ENCODE measurements around the gene HINT1. TPM values are rescaled to one million over a fixed set of nuclear protein-coding genes. Genes with fewer than 3 reads are reported as not detected.

HINT1 gene
- total and polyA plus RNA-seq, 9 of the 15 experiments (the other 6 are each of a cell fraction or from before 2014, with no cell fraction given), result 296 to 1,027 (median 500) TPM

GRCh38 chr5:131160134-131160533, 4.9 kb downstream of the HINT1 start:
- Histone ChIP-seq H4K20me1 (replicated peaks; ENCODE audit: control insufficient read depth, insufficient read depth, low read length) (no peaks in the 10 kb centered on the region), H3K36me3 (ENCODE audit: control insufficient read depth, insufficient read depth, low read length) (peaks cover 55% of the 10 kb centered on the region), H3K79me2 (ENCODE audit: control insufficient read depth, insufficient read depth, low read length) (peaks cover 44% of the 10 kb centered on the region), H3K9ac (ENCODE audit: insufficient read depth in 1 of 2, low read depth in 2 of 2, low read length in 2 of 2) (no peak overlapping the region), H3K27ac (ENCODE audit: extremely low read depth, low read depth, low read length) (no peak overlapping the region), H3K4me3 (no peak overlapping the region), H3K4me2 (ENCODE audit: insufficient read depth, low read length) (no peak overlapping the region), H2AFZ (ENCODE audit: low read depth, low read length) (no peak overlapping the region), H3K4me1 (replicated peaks in 1 of 2; ENCODE audit: control insufficient read depth in 2 of 2, insufficient read depth in 2 of 2, low read length in 2 of 2) (peaks cover 2 to 9% of the 10 kb centered on the region in 2 experiments; a peak in 1 of 5 replicates), H3K9me1 (ENCODE audit: control insufficient read depth, insufficient read depth, low read length) (no peaks in the 10 kb centered on the region), H3K27me3 (ENCODE audit: control insufficient read depth in 2 of 2, insufficient read depth in 2 of 2, low read length in 2 of 2) (no peaks in the 10 kb centered on the region), H3K9me3 (replicated peaks; ENCODE audit: control insufficient read depth, insufficient read depth, low read depth, low read length) (no peaks in the 10 kb centered on the region)
- intact Hi-C loops (cut with micrococcal nuclease) (no loop called here), in situ Hi-C loops (cut with MboI) (no loop called here)
- ChIA-PET POLR2A (interaction anchor here (1.0 to 7.2 kb wide), 2 partner anchors 10 to 195 kb away, joined by 3 to 65 read pairs; no protein-coding TSS in a partner anchor), CTCF (ENCODE audit: low intra/inter-chr PET ratio) (no interaction called here)
- 91% methylated on average over 2 of the region's 2 CpGs for WGBS (ENCODE audit: insufficient coverage, low coverage, missing lambda C conversion rate)
- no peak for DNase-seq (ENCODE audit: extremely low read depth in 1 of 4, low spot score in 3 of 4)
- no peak for ATAC-seq
- no TSS peak for BruUV-seq (replicated peaks)
- no peak for FAIRE-seq
- TF ChIP-seq NCOR1 (IDR thresholded peaks at IDR 0.05), result no peak
- no peak for TF ChIP-seq MTA2 (IDR thresholded peaks at IDR 0.05; ENCODE audit: low read depth)
- TF ChIP-seq ZNF740 (CRISPR knock-in tag; IDR thresholded peaks at IDR 0.05), result no peak
- no peak for TF ChIP-seq ZNF740 (tag; IDR thresholded peaks at IDR 0.05)
- no peak for TF ChIP-seq FOXO4 (CRISPR knock-in tag; IDR thresholded peaks at IDR 0.05)
- TF ChIP-seq C11orf30 (IDR thresholded peaks at IDR 0.05; ENCODE audit: low read depth), result no peak
- TF ChIP-seq SMARCA4 (IDR thresholded peaks at IDR 0.05), result no peak
- no peak for TF ChIP-seq ZNF717 (CRISPR knock-in tag; IDR thresholded peaks at IDR 0.05)
- no peak for TF ChIP-seq USF2 (CRISPR knock-in tag; IDR thresholded peaks at IDR 0.05)
- no peak for TF ChIP-seq ZNF318 (IDR thresholded peaks at IDR 0.05; ENCODE audit: borderline replicate concordance in 1 of 2, low read depth in 1 of 2)
- TF ChIP-seq ZNF699 (CRISPR knock-in tag; IDR thresholded peaks at IDR 0.05; ENCODE audit: insufficient replicate concordance), result no peak
- no peak for TF ChIP-seq MECOM (CRISPR knock-in tag; IDR thresholded peaks at IDR 0.05)
- no peak for TF ChIP-seq HDGF (IDR thresholded peaks at IDR 0.05)

All from K562 (cell line).